Fibroblast of lung (primary cell): ENCODE results near the gene ZNF132. TPM values are rescaled to one million over a fixed set of nuclear protein-coding genes. Genes with fewer than 3 reads are reported as not detected.

Experiments used
- DNase-seq, 2 donors: peaks; one replicate each; pipeline versions ENCODE4 v3.0.0 to v3.0.0-alpha.2; 2010; ENCODE audit warnings: low read depth in 2 of 2
- H2AFZ ChIP-seq: 2 replicates; pipeline ENCODE4 v1.5.1; 2012; ENCODE audit warnings: low read length, control low read depth, inconsistent platforms
- H3K27ac ChIP-seq: 2 replicates; pipeline ENCODE4 v1.5.1; 2011; ENCODE audit warnings: low read length, control low read depth; ENCODE audit not compliant: insufficient read depth
- H3K27me3 ChIP-seq: 2 replicates; pipeline ENCODE4 v1.5.1; 2011; ENCODE audit warnings: mild to moderate bottlenecking, low read length; ENCODE audit not compliant: control insufficient read depth, insufficient read depth
- H3K36me3 ChIP-seq: 2 replicates; pipeline ENCODE4 v1.5.1; 2011; ENCODE audit warnings: low read length; ENCODE audit not compliant: control insufficient read depth, insufficient read depth
- H3K4me1 ChIP-seq: 2 replicates; pipeline ENCODE4 v1.5.1; 2011; ENCODE audit warnings: low read length; ENCODE audit not compliant: control insufficient read depth, insufficient read depth; ENCODE audit errors: extremely low read depth
- H3K4me2 ChIP-seq: 2 replicates; pipeline ENCODE4 v1.5.1; 2011; ENCODE audit warnings: low read length, control low read depth; ENCODE audit not compliant: insufficient read depth; ENCODE audit errors: extremely low read depth
- H3K4me3 ChIP-seq, 4 experiments: fragments of 200-600 bp in 1 of 4; sonication (generic) in 1 of 4; replicated peaks in 1 of 4; 2 replicates each; pipeline ENCODE4 v1.5.1; 2011 to 2016; ENCODE audit warnings: low read length in 4 of 4, low read depth in 3 of 4, mild to moderate bottlenecking in 3 of 4, control low read depth in 2 of 4, inconsistent platforms in 1 of 4, mixed read lengths in 1 of 4; ENCODE audit not compliant: insufficient read depth in 1 of 4; ENCODE audit errors: control extremely low read depth in 1 of 4
- H3K79me2 ChIP-seq: 2 replicates; pipeline ENCODE4 v1.5.1; 2012; ENCODE audit warnings: mild to moderate bottlenecking, low read length, inconsistent platforms; ENCODE audit not compliant: control insufficient read depth, insufficient read depth
- H3K9ac ChIP-seq: 2 replicates; pipeline ENCODE4 v1.5.1; 2011; ENCODE audit warnings: mild to moderate bottlenecking, low read length, control low read depth; ENCODE audit not compliant: insufficient read depth
- H3K9me3 ChIP-seq: 2 replicates; pipeline ENCODE4 v1.5.1; 2012; ENCODE audit warnings: low read depth, low read length; ENCODE audit not compliant: control insufficient read depth, insufficient read depth
- H4K20me1 ChIP-seq: 2 replicates; pipeline ENCODE4 v1.5.1; 2011; ENCODE audit warnings: low read length; ENCODE audit not compliant: control insufficient read depth, insufficient read depth; ENCODE audit errors: extremely low read depth
- CTCF ChIP-seq, 2 donors: IDR thresholded peaks in 1 of 2; conservative IDR thresholded peaks in 1 of 2; 1 replicate in 1 of 2; 2 replicates in 1 of 2; pipeline ENCODE4 v1.5.1; 2011 to 2012; ENCODE audit warnings: low read length in 2 of 2, control low read depth in 1 of 2, inconsistent platforms in 1 of 2, low read depth in 1 of 2, mild to moderate bottlenecking in 1 of 2
- EZH2 ChIP-seq: IDR thresholded peaks from 2 replicates; pipeline ENCODE4 v1.5.1; 2012; ENCODE audit warnings: low read length, control low read depth, mild to moderate bottlenecking; ENCODE audit errors: missing control alignments
- polyA plus RNA-seq, 2 donors: library from polyadenylated mRNA; depleted of rRNA in 1 of 2; stranded (reverse) in 1 of 2; unstranded in 1 of 2; fragments of >200 nt; gene quantifications; 2 replicates each; pipeline ENCODE4 v1.2.1, GENCODE V29; 2011 to 2012; ENCODE audit warnings: missing spikeins in 1 of 2
- total RNA-seq: library from RNA; depleted of rRNA; stranded (reverse); fragments of >200 nt; gene quantifications from 2 replicates; pipeline ENCODE4 v1.2.1, GENCODE V29; 2014

The ZNF132 gene
- total and polyA plus RNA-seq, 2 donors (not counting 1 experiment from before 2014, with no cell fraction given) = 4.1 to 14.5 TPM

- DNase-seq = no peak
- no peak overlapping the region for H3K9ac ChIP-seq
- no peaks in the 10 kb centered on the region for H3K9me3 ChIP-seq
- H2AFZ ChIP-seq = no peak overlapping the region
- H3K4me2 ChIP-seq = no peak overlapping the region
- H4K20me1 ChIP-seq = no peaks in the 10 kb centered on the region
- H3K4me3 ChIP-seq = no peak overlapping the region
- no peaks in the 10 kb centered on the region for H3K27me3 ChIP-seq
- H3K27ac ChIP-seq = no peak overlapping the region
- TF ChIP-seq CTCF (conservative IDR thresholded peaks at IDR 0.05 in 1 of 2, IDR thresholded peaks at IDR 0.05 in 1 of 2; ENCODE audit: low read depth in 1 of 2, low read length in 2 of 2) (no peak), EZH2 (no peak)
- peaks cover 4% of the 10 kb centered on the region for H3K36me3 ChIP-seq
- H3K4me1 ChIP-seq = no peaks in the 10 kb centered on the region
- H3K79me2 ChIP-seq = no peaks in the 10 kb centered on the region
Measured at GRCh38 chr19:58482372-58482771, 42.4 kb upstream of the ZNF132 start.

- no peak overlapping the region for H3K4me2 ChIP-seq
- H3K36me3 ChIP-seq = peaks cover 4% of the 10 kb centered on the region
- H3K4me3 ChIP-seq = no peak overlapping the region
- H2AFZ ChIP-seq = no peak overlapping the region
- no peak for TF ChIP-seq EZH2
- no peak for TF ChIP-seq CTCF (conservative IDR thresholded peaks at IDR 0.05 in 1 of 2, IDR thresholded peaks at IDR 0.05 in 1 of 2; ENCODE audit: low read depth in 1 of 2, low read length in 2 of 2)
- H3K9me3 ChIP-seq = no peaks in the 10 kb centered on the region
- H3K79me2 ChIP-seq = no peaks in the 10 kb centered on the region
- no peaks in the 10 kb centered on the region for H4K20me1 ChIP-seq
- H3K27me3 ChIP-seq = no peaks in the 10 kb centered on the region
- H3K27ac ChIP-seq = no peak overlapping the region
- H3K9ac ChIP-seq = no peak overlapping the region
- H3K4me1 ChIP-seq = peaks cover 8% of the 10 kb centered on the region
- no peak for DNase-seq
Measured at GRCh38 chr19:58480831-58481230, 40.9 kb upstream of the ZNF132 start.

GRCh38 chr19:58480481-58480830 is 40.5 kb upstream of the ZNF132 start:
- Histone ChIP-seq H3K4me1 (peaks cover 8% of the 10 kb centered on the region), H3K9ac (no peak overlapping the region), H4K20me1 (no peaks in the 10 kb centered on the region), H3K36me3 (peaks cover 4% of the 10 kb centered on the region), H3K79me2 (no peaks in the 10 kb centered on the region), H3K27ac (no peak overlapping the region), H3K9me3 (no peaks in the 10 kb centered on the region), H2AFZ (no peak overlapping the region), H3K27me3 (no peaks in the 10 kb centered on the region), H3K4me2 (no peak overlapping the region), H3K4me3 (no peak overlapping the region)
- no peak for TF ChIP-seq EZH2
- TF ChIP-seq CTCF (conservative IDR thresholded peaks at IDR 0.05 in 1 of 2, IDR thresholded peaks at IDR 0.05 in 1 of 2; ENCODE audit: low read depth in 1 of 2, low read length in 2 of 2) = no peak
- DNase-seq = no peak
